Measurements from ENCODE around the gene ATP6V1C2.

The ATP6V1C2 gene

DNA sequence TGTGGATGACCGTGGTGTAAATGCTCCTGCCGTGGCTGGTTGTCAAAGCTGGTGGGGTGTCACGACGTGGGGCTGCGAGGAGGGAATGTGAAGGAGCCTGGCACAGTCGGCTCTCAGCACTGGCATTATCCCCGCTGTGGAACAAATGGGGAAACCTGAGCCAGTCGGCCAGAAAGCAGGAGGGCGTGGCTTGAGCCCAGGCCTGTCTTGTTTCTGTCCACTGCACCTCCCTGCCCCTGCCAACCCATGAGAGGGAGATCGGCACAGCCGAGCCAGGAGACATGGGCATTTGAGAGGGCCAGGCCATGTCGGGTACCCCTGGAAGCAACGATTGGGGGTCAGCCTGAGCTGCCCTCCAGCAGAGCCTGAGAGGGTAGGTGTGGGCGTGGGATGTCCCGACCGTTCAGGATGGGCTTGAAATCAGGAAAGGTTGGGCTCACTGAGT is 46.7 kb downstream of the ATP6V1C2 start:
- CTCF ChIA-PET = no interaction called here
- Histone ChIP-seq H3K4me3 (ENCODE audit: low read depth, low read length) (no peak overlapping the region), H3K27ac (ENCODE audit: extremely low read depth, low read depth, low read length) (no peak overlapping the region), H3K4me1 (ENCODE audit: control insufficient read depth, insufficient read depth, low read length) (no peaks in the 10 kb centered on the region), H3K36me3 (ENCODE audit: control insufficient read depth in 2 of 2, insufficient read depth in 1 of 2, low read length in 2 of 2) (no peaks in the 10 kb centered on the region), H3K9me3 (ENCODE audit: control insufficient read depth, insufficient read depth, low read depth, low read length) (no peaks in the 10 kb centered on the region)
- TF ChIP-seq SP2 (tag by site-specific recombination; IDR thresholded peaks at IDR 0.05) = no peak
- TF ChIP-seq, protein P1, sequence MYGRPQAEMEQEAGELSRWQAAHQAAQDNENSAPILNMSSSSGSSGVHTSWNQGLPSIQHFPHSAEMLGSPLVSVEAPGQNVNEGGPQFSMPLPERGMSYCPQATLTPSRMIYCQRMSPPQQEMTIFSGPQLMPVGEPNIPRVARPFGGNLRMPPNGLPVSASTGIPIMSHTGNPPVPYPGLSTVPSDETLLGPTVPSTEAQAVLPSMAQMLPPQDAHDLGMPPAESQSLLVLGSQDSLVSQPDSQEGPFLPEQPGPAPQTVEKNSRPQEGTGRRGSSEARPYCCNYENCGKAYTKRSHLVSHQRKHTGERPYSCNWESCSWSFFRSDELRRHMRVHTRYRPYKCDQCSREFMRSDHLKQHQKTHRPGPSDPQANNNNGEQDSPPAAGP (tag by site-specific recombination; IDR thresholded peaks at IDR 0.05) = no peak
- TF ChIP-seq KLF8 (tag by site-specific recombination; IDR thresholded peaks at IDR 0.05) = no peak
- TF ChIP-seq BCL11A (tag by site-specific recombination; IDR thresholded peaks at IDR 0.05; ENCODE audit: low read depth) = no peak
- TF ChIP-seq ZNF629 (tag by site-specific recombination; IDR thresholded peaks at IDR 0.05) = no peak
- peak; percentile 74 for TF ChIP-seq ZIC2 (tag by site-specific recombination; IDR thresholded peaks at IDR 0.05)
- no peak for TF ChIP-seq KLF1 (tag by site-specific recombination; IDR thresholded peaks at IDR 0.05)
- POLR2A ChIA-PET = no interaction called here

DNA sequence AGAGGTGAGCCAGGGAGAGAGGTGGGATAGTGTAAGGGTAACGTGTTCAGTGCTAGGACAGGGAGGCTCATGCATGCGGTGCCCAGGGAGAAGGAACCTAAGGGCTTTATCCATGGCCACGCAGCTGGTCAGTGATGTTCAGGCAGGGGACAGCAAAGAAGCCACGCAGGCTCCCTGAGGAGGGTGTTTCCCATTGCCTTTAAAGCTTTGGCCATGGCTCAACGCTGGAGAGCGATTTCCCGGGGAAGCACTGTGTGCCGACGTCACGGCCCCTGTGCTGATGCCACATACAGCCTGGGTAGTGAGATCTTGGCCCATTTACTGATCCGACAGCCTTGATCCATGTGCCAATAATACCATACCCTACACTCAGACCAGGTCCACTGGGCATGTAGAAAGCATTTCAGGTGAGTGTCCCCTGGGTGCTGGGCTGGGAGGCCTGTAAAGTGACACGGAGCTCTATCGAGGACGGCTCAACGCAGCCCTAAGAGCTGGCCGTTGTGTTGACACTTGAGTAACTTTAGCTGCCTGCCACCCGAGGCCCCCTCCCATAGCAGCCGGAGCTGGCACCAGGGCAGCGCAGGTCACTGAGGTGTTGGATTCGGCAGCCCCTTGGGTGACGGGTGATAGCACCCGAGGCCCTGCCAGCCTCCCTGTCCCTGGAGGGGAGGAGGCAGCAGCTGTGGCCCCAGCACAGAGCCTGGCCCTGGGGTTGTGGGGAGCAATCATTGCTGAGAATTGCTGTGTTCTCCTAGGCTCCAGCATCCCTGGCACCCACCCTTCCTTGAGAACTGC is 49.7 kb downstream of the ATP6V1C2 start:
- no peaks in the 10 kb centered on the region for H3K36me3 ChIP-seq (ENCODE audit: control insufficient read depth in 2 of 2, insufficient read depth in 1 of 2, low read length in 2 of 2)
- no peak for TF ChIP-seq BCL11B (tag by site-specific recombination; IDR thresholded peaks at IDR 0.05; ENCODE audit: low read depth)
- no peaks in the 10 kb centered on the region for H3K4me1 ChIP-seq (ENCODE audit: control insufficient read depth, insufficient read depth, low read length)
- H3K4me3 ChIP-seq (ENCODE audit: low read depth, low read length) = no peak overlapping the region
- CTCF ChIA-PET = interaction anchor here (0.6 to 1.3 kb wide), 3 partner anchors 11 to 388 kb away, joined by 3 to 4 read pairs (median 3); no protein-coding TSS in a partner anchor
- no peak overlapping the region for H3K27ac ChIP-seq (ENCODE audit: extremely low read depth, low read depth, low read length)
- no peaks in the 10 kb centered on the region for H3K9me3 ChIP-seq (ENCODE audit: control insufficient read depth, insufficient read depth, low read depth, low read length)
- POLR2A ChIA-PET = no interaction called here

DNA sequence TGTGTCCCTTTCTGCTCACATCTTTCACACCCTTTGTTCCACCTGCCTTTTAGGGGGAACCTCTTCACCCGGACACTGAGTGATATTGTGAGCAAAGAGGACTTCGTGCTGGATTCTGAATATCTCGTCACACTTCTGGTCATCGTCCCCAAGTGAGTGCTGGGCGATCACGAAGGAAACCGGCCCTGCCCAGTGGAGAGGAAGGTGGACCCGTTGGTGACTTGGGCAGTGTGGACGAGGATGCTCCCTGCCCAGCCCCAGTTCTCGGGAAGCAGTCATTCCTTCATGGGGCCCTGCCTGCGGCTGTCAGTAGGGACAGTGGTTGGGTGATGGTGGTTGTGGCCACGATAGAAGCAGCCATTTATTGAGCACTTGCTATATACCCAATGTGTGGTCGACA is 50.4 kb downstream of the ATP6V1C2 start:
- CTCF ChIA-PET = no interaction called here
- TF ChIP-seq ZNF350 (tag by site-specific recombination; IDR thresholded peaks at IDR 0.05) (no peak), GLIS1 (tag by site-specific recombination; IDR thresholded peaks at IDR 0.05) (no peak), ZFP3 (tag by site-specific recombination; IDR thresholded peaks at IDR 0.05; ENCODE audit: low read depth) (no peak), ZNF664 (tag by site-specific recombination; IDR thresholded peaks at IDR 0.05) (0 out of 2 replicates have a peak, but pooled peaks have one; percentile 6)
- TF ChIP-seq, protein P1 (tag by site-specific recombination; IDR thresholded peaks at IDR 0.05) = no peak
- TF ChIP-seq, protein P2, sequence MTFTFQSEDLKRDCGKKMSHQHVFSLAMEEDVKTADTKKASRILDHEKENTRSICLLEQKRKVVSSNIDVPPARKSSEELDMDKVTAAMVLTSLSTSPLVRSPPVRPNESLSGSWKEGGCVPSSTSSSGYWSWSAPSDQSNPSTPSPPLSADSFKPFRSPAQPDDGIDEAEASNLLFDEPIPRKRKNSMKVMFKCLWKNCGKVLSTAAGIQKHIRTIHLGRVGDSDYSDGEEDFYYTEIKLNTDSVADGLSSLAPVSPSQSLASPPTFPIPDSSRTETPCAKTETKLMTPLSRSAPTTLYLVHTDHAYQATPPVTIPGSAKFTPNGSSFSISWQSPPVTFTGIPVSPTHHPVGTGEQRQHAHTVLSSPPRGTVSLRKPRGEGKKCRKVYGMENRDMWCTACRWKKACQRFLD (tag by site-specific recombination; IDR thresholded peaks at IDR 0.05) = no peak
- Histone ChIP-seq H3K36me3 (ENCODE audit: control insufficient read depth in 2 of 2, insufficient read depth in 1 of 2, low read length in 2 of 2) (peaks cover 0 to under 1% of the 10 kb centered on the region in 2 experiments; a peak in 1 of 3 replicates), H3K4me1 (ENCODE audit: control insufficient read depth, insufficient read depth, low read length) (no peaks in the 10 kb centered on the region), H3K27ac (ENCODE audit: extremely low read depth, low read depth, low read length) (no peak overlapping the region), H3K9me3 (ENCODE audit: control insufficient read depth, insufficient read depth, low read depth, low read length) (no peaks in the 10 kb centered on the region), H3K4me3 (ENCODE audit: low read depth, low read length) (no peak overlapping the region)
- POLR2A ChIA-PET = no interaction called here

DNA sequence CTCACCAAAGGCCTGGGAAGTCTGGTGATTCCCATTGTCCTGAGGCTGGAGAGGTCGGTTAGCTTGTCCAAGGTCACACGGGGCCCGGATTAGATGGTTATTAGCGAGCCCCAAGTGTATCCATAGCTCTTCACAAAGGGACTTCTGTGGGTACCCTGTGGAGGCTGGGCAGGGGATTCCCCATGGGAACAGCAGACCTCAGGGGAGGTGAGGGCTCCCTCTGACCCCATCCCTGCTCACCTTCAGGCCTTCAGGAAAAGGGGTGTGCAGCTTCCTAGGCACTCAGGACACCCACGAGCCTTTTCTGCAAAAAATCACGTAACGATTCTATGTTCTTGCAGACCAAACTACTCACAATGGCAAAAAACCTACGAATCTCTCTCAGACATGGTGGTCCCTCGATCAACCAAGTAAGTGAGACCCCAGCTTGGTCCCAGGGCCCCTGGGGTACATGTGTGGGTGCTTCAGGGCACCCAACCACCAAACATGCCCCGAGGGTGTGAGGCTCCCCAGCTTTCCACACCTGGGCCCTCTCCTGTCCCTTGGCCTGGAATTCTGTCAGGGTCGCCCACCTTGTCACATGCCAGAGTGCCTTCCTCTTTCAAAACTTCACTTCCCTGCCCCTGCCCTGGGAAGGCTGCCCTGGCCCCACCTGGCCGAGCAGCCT is 50.9 kb downstream of the ATP6V1C2 start:
- POLR2A ChIA-PET = no interaction called here
- Histone ChIP-seq H3K9me3 (ENCODE audit: control insufficient read depth, insufficient read depth, low read depth, low read length) (no peaks in the 10 kb centered on the region), H3K27ac (ENCODE audit: extremely low read depth, low read depth, low read length) (no peak overlapping the region), H3K4me3 (ENCODE audit: low read depth, low read length) (no peak overlapping the region), H3K36me3 (ENCODE audit: control insufficient read depth in 2 of 2, insufficient read depth in 1 of 2, low read length in 2 of 2) (peaks cover 0 to 6% of the 10 kb centered on the region in 2 experiments; a peak in 1 of 3 replicates), H3K4me1 (ENCODE audit: control insufficient read depth, insufficient read depth, low read length) (no peaks in the 10 kb centered on the region)
- CTCF ChIA-PET = no interaction called here
- TF ChIP-seq TCF7L2 (IDR thresholded peaks at IDR 0.05; ENCODE audit: borderline replicate concordance, low read depth, low read length) (no peak), HOXA7 (CRISPR knock-in tag; IDR thresholded peaks at IDR 0.05; ENCODE audit: borderline replicate concordance) (no peak), ZNF354C (tag by site-specific recombination; IDR thresholded peaks at IDR 0.05; ENCODE audit: borderline replicate concordance, low read depth) (no peak), ZBTB21 (tag by site-specific recombination; IDR thresholded peaks at IDR 0.05) (no peak), ZNF777 (tag by site-specific recombination; IDR thresholded peaks at IDR 0.05; ENCODE audit: borderline replicate concordance) (no peak), ZNF549 (tag by site-specific recombination; IDR thresholded peaks at IDR 0.05) (no peak), OSR2 (tag by site-specific recombination; IDR thresholded peaks at IDR 0.05) (no peak)
- TF ChIP-seq, protein P3, sequence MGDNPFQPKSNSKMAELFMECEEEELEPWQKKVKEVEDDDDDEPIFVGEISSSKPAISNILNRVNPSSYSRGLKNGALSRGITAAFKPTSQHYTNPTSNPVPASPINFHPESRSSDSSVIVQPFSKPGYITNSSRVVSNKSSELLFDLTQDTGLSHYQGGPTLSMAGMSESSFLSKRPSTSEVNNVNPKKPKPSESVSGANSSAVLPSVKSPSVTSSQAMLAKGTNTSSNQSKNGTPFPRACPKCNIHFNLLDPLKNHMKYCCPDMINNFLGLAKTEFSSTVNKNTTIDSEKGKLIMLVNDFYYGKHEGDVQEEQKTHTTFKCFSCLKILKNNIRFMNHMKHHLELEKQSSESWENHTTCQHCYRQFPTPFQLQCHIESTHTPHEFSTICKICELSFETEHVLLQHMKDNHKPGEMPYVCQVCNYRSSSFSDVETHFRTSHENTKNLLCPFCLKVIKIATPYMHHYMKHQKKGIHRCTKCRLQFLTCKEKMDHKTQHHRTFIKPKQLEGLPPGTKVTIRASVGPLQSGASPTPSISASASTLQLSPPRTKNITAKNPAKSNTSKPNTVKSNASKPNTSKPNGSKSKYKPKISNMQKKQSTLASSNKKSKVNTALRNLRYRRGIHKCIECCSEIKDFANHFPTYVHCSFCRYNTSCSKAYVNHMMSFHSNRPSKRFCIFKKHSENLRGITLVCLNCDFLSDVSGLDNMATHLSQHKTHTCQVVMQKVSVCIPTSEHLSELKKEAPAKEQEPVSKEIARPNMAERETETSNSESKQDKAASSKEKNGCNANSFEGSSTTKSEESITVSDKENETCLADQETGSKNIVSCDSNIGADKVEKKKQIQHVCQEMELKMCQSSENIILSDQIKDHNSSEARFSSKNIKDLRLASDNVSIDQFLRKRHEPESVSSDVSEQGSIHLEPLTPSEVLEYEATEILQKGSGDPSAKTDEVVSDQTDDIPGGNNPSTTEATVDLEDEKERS (tag by site-specific recombination; IDR thresholded peaks at IDR 0.05) = no peak

Measured in HEK293 (cell line).